ACC112 (cell line): ENCODE measurements around the gene ARVCF.

Experiments used
- H2AFZ ChIP-seq: fragments of 200-600 bp; sonication (generic); one replicate; pipeline ENCODE4 v1.6.0; 2017; ENCODE audit warnings: antibody characterized with exemption, low read length; ENCODE audit not compliant: unreplicated experiment
- H3K27ac ChIP-seq: fragments of 200-600 bp; sonication (generic); 2 replicates; pipeline ENCODE4 v1.5.1; 2014; ENCODE audit warnings: low read depth, mild to moderate bottlenecking, antibody characterized with exemption, low read length, moderate library complexity
- H3K27me3 ChIP-seq: fragments of 200-600 bp; sonication (generic); 2 replicates; pipeline ENCODE4 v1.6.1; 2014; ENCODE audit warnings: mild to moderate bottlenecking, antibody characterized with exemption, low read length, moderate library complexity, mixed read lengths; ENCODE audit not compliant: insufficient read depth
- H3K36me3 ChIP-seq: fragments of 200-600 bp; sonication (generic); 2 replicates; pipeline ENCODE4 v1.6.1; 2016; ENCODE audit warnings: mild to moderate bottlenecking, antibody characterized with exemption, low read length, moderate library complexity, mixed read lengths; ENCODE audit not compliant: insufficient read depth
- H3K4me1 ChIP-seq: fragments of 200-600 bp; sonication (generic); one replicate; pipeline ENCODE4 v1.6.1; 2016; ENCODE audit warnings: low read length, mixed read lengths; ENCODE audit not compliant: insufficient read depth, unreplicated experiment, control insufficient read depth
- H3K4me3 ChIP-seq: fragments of 200-600 bp; sonication (generic); 2 replicates; pipeline ENCODE4 v1.5.1; 2014; ENCODE audit warnings: mild to moderate bottlenecking, low read depth, low read length
- H3K79me2 ChIP-seq: fragments of 200-600 bp; sonication (generic); one replicate; pipeline ENCODE4 v1.6.0; 2016; ENCODE audit warnings: low read length; ENCODE audit not compliant: control insufficient read depth, unreplicated experiment, insufficient read depth

The ARVCF gene

DNA sequence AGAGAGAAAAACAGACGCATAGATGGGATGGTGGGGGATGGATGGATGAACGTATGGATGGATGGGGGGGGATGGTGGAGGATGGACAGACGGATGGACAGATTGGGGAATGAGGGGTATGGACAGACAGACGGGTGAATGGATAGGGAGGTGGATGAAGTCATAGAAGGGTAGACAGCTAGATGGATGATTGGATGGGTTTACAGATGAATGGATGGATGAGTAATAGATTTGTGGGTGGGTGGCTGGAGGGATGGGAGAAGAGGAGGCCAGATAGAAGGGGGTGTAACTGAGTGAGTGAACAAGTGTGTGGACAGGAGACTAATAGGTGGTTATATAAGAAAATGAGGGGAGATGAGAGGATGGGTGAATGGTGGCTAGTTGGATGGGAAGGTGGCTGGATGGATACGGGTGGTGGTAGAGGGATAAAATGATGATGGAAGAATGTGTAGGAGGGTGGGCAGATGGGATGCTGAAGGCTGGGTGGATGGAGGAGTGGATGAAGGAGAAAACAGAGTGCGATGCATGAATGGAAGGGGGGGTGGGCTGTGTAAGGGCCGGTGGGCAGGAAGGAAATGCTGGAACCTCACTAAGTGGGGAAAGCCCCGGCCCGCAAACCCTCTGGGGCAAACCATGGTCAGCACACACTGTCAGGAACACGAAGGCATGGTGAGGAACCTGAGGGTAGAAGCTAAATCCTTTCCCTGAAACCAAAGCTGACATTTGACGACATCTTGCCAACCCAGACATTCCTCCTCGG lies 21.6 kb downstream of the ARVCF start:
- Histone ChIP-seq H3K79me2 (no peaks in the 10 kb centered on the region), H3K4me1 (peaks cover 20% of the 10 kb centered on the region), H2AFZ (no peak overlapping the region)

GRCh38 chr22:19993926-19994325 lies 22.7 kb downstream of the ARVCF start:
- no peaks in the 10 kb centered on the region for H3K79me2 ChIP-seq
- no peaks in the 10 kb centered on the region for H3K27me3 ChIP-seq
- no peak overlapping the region for H2AFZ ChIP-seq
- H3K36me3 ChIP-seq = no peaks in the 10 kb centered on the region
- no peak overlapping the region for H3K27ac ChIP-seq
- H3K4me3 ChIP-seq = no peak overlapping the region
- H3K4me1 ChIP-seq = peaks cover 20% of the 10 kb centered on the region

More for the DNA sequence above, 21.6 kb downstream of the ARVCF start:
- H3K36me3 ChIP-seq = no peaks in the 10 kb centered on the region
- peak overlapping the region; percentile 29; the same call in 1 of the 2 replicates for H3K27ac ChIP-seq
- no peaks in the 10 kb centered on the region for H3K27me3 ChIP-seq
- H3K4me3 ChIP-seq = no peak overlapping the region

DNA sequence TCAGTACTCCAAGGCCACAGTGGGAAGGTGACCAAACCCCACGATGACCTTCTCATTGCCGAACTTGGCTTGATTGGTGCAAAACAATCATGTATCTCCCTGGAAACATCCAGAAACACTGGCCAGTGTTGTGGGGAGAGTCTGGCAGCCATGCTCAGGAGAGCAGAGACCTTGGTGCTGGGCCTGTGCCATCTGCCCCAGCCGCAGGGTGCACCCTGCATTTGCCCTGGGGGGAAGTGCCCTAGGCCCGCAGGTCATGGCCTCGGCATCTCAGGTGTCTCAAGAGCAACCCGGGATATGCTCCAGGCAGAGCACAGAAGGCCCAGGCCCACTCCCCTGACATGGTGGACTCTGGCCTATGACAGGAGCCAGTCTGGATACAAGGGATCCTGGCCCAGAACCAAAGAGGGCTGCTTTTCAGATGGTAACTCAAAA lies 23.7 kb downstream of the ARVCF start:
- Histone ChIP-seq H3K79me2 (no peaks in the 10 kb centered on the region), H2AFZ (no peak overlapping the region), H3K27ac (no peak overlapping the region), H3K4me1 (peaks cover 20% of the 10 kb centered on the region), H3K27me3 (no peaks in the 10 kb centered on the region), H3K36me3 (no peaks in the 10 kb centered on the region), H3K4me3 (no peak overlapping the region)

- no peaks in the 10 kb centered on the region for H3K36me3 ChIP-seq
- peaks cover 20% of the 10 kb centered on the region for H3K4me1 ChIP-seq
- H3K27ac ChIP-seq = no peak overlapping the region
- H3K79me2 ChIP-seq = no peaks in the 10 kb centered on the region
- no peak overlapping the region for H3K4me3 ChIP-seq
- H2AFZ ChIP-seq = no peak overlapping the region
- H3K27me3 ChIP-seq = no peaks in the 10 kb centered on the region
Observed at GRCh38 chr22:19992481-19992911, 24.1 kb downstream of the ARVCF start.

GRCh38 chr22:19991645-19992451 lies 24.8 kb downstream of the ARVCF start:
- H3K27me3 ChIP-seq = no peaks in the 10 kb centered on the region
- H3K4me1 ChIP-seq = peaks cover 20% of the 10 kb centered on the region
- no peak overlapping the region for H3K27ac ChIP-seq
- H3K36me3 ChIP-seq = no peaks in the 10 kb centered on the region
- no peaks in the 10 kb centered on the region for H3K79me2 ChIP-seq
- H2AFZ ChIP-seq = no peak overlapping the region
- no peak overlapping the region for H3K4me3 ChIP-seq

DNA sequence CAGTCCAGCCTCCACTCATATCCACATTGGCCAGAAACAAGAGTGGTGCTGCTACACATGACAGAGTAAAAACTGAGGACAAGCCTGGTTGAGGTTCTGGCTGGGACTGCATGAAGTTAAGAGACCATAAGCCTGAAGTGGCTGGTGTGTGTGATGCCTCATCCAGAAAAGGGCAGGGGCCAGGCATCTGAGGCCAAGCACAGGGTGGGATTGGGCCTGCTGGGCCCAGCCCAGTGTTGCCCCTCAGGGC lies 25.3 kb downstream of the ARVCF start:
- no peak overlapping the region for H3K27ac ChIP-seq
- H2AFZ ChIP-seq = no peak overlapping the region
- H3K4me1 ChIP-seq = peaks cover 17% of the 10 kb centered on the region
- no peaks in the 10 kb centered on the region for H3K27me3 ChIP-seq
- H3K36me3 ChIP-seq = no peaks in the 10 kb centered on the region
- no peaks in the 10 kb centered on the region for H3K79me2 ChIP-seq
- no peak overlapping the region for H3K4me3 ChIP-seq

- H2AFZ ChIP-seq = no peak overlapping the region
- H3K4me1 ChIP-seq = peaks cover 11% of the 10 kb centered on the region
- H3K79me2 ChIP-seq = no peaks in the 10 kb centered on the region
- H3K27me3 ChIP-seq = no peaks in the 10 kb centered on the region
- H3K27ac ChIP-seq = no peak overlapping the region
- H3K36me3 ChIP-seq = no peaks in the 10 kb centered on the region
- H3K4me3 ChIP-seq = no peak overlapping the region
Observed at GRCh38 chr22:19990609-19991394, 25.8 kb downstream of the ARVCF start.

- H3K27me3 ChIP-seq = no peaks in the 10 kb centered on the region
- no peak overlapping the region for H2AFZ ChIP-seq
- no peaks in the 10 kb centered on the region for H3K79me2 ChIP-seq
- no peak overlapping the region for H3K27ac ChIP-seq
- H3K36me3 ChIP-seq = no peaks in the 10 kb centered on the region
- peaks cover 5% of the 10 kb centered on the region for H3K4me1 ChIP-seq
- no peak overlapping the region for H3K4me3 ChIP-seq
Observed at GRCh38 chr22:19990188-19990587, 26.4 kb downstream of the ARVCF start.

DNA sequence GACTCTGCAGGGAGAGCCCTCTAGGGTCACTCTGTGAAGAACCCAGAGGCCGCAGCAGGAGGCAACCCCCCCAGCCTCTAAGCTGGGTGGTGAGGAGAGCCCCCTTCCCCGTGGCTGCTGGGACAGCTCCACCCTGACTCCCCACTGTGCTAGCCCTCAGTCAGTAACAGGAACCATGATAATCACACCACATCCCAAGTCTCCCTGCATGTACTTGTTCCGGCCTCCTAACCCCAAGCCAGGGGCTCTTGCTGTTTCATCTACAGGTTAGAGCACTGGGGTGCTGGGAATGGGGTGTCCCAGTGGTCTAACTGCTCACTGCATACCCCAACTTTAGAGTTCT lies 26.9 kb downstream of the ARVCF start:
- Histone ChIP-seq H3K4me3 (no peak overlapping the region), H3K36me3 (no peaks in the 10 kb centered on the region), H3K27me3 (no peaks in the 10 kb centered on the region), H3K27ac (no peak overlapping the region), H2AFZ (no peak overlapping the region), H3K4me1 (peaks cover under 1% of the 10 kb centered on the region), H3K79me2 (no peaks in the 10 kb centered on the region)

- H2AFZ ChIP-seq = no peak overlapping the region
- H3K27me3 ChIP-seq = no peaks in the 10 kb centered on the region
- H3K27ac ChIP-seq = no peak overlapping the region
- H3K36me3 ChIP-seq = no peaks in the 10 kb centered on the region
- no peak overlapping the region for H3K4me3 ChIP-seq
- peaks cover 5% of the 10 kb centered on the region for H3K4me1 ChIP-seq
- H3K79me2 ChIP-seq = no peaks in the 10 kb centered on the region
Observed at GRCh38 chr22:19988965-19989724, 27.5 kb downstream of the ARVCF start.
